OCI-LY7 (cell line): ENCODE data around the gene PTDSS2. TPM values are rescaled to one million over a fixed set of nuclear protein-coding genes. Genes with fewer than 3 reads are reported as not detected.

Source experiments
- BruUV-seq: library from RNA; stranded (reverse); fragments of 400-500 nt; replicated peaks from 2 replicates; lab custom pipeline; 2021; lab: Mats Ljungman, UMichigan
- CTCF ChIA-PET: fragments of 300-600 bp; sonication (Branson Sonifier 250); formaldehyde crosslinking; loops from one replicate; lab custom pipeline; 2022; ENCODE audit warnings: antibody characterized with exemption; ENCODE audit not compliant: unreplicated experiment; lab: Charles Lee
- POLR2A ChIA-PET: fragments of 300-600 bp; sonication (Branson Sonifier 250); formaldehyde crosslinking; loops from one replicate; lab custom pipeline; 2022; ENCODE audit warnings: antibody characterized with exemption; lab: Charles Lee
- DNase-seq: peaks from one replicate; pipeline ENCODE4 v3.0.0-alpha.2; 2015; ENCODE audit warnings: low spot score
- H2AFZ ChIP-seq: fragments of 200-600 bp; sonication (generic), shearing (Covaris generic); 2 replicates; pipeline ENCODE4 v1.6.1; 2014; ENCODE audit warnings: mild to moderate bottlenecking, antibody characterized with exemption, low read length, moderate library complexity
- H3K27ac ChIP-seq: fragments of 200-600 bp; sonication (generic); 2 replicates; pipeline ENCODE4 v1.5.1; 2014; ENCODE audit warnings: mixed run types, low read depth, mild to moderate bottlenecking, moderate library complexity, low read length, inconsistent platforms; ENCODE audit not compliant: poor library complexity, severe bottlenecking
- H3K36me3 ChIP-seq: fragments of 200-600 bp; sonication (generic); 2 replicates; pipeline ENCODE4 v1.6.1; 2014; ENCODE audit warnings: mild to moderate bottlenecking, antibody characterized with exemption, low read length, moderate library complexity, mixed read lengths; ENCODE audit not compliant: insufficient read depth
- H3K4me1 ChIP-seq: fragments of 200-600 bp; sonication (generic); 2 replicates; pipeline ENCODE4 v1.5.1; 2014; ENCODE audit warnings: mild to moderate bottlenecking, low read length; ENCODE audit not compliant: insufficient read depth, poor library complexity, severe bottlenecking
- H3K4me2 ChIP-seq: fragments of 200-600 bp; sonication (generic); 2 replicates; pipeline ENCODE4 v1.6.1; 2014; ENCODE audit warnings: mild to moderate bottlenecking, low read length
- H3K4me3 ChIP-seq: fragments of 200-600 bp; sonication (generic); 2 replicates; pipeline ENCODE4 v1.5.1; 2014; ENCODE audit warnings: mild to moderate bottlenecking, low read depth, low read length; ENCODE audit not compliant: poor library complexity, severe bottlenecking
- H3K79me2 ChIP-seq: fragments of 200-600 bp; sonication (generic); 2 replicates; pipeline ENCODE4 v1.6.1; 2016; ENCODE audit warnings: low read depth, mild to moderate bottlenecking, low read length, moderate library complexity, mixed read lengths; ENCODE audit not compliant: insufficient read depth
- H3K9me2 ChIP-seq: fragments of 200-600 bp; sonication (generic); 2 replicates; pipeline ENCODE4 v1.6.1; 2016; ENCODE audit warnings: mild to moderate bottlenecking, low read length, mixed read lengths; ENCODE audit not compliant: insufficient read depth
- H3K9me3 ChIP-seq: fragments of 200-600 bp; sonication (generic); 2 replicates; pipeline ENCODE4 v1.6.1; 2014; ENCODE audit warnings: mild to moderate bottlenecking, mixed run types, low read length, mixed read lengths
- H4K20me1 ChIP-seq: fragments of 200-600 bp; sonication (generic); 2 replicates; pipeline ENCODE4 v1.6.1; 2014; ENCODE audit warnings: mild to moderate bottlenecking, antibody characterized with exemption, low read length, moderate library complexity, mixed read lengths; ENCODE audit not compliant: insufficient read depth
- CTCF ChIP-seq: fragments of 200-600 bp; sonication (generic); conservative IDR thresholded peaks from 2 replicates; pipeline ENCODE4 v1.5.1; 2014; ENCODE audit warnings: mild to moderate bottlenecking, antibody characterized with exemption, low read length, moderate library complexity, mixed read lengths
- EZH2phosphoT487 ChIP-seq: fragments of 200-600 bp; sonication (generic); IDR thresholded peaks from 2 replicates; pipeline ENCODE4 v1.6.1; 2018; ENCODE audit warnings: low read depth, borderline replicate concordance, mild to moderate bottlenecking, mixed run types, antibody characterized with exemption, low read length, moderate library complexity, mixed read lengths
- intact Hi-C: fragments of 100-400 bp; cut with micrococcal nuclease; formaldehyde crosslinking; loops from one replicate; pipeline ENCODE4 v1.10.0; 2022; ENCODE audit not compliant: unreplicated experiment
- total RNA-seq, 2 experiments: library from RNA; depleted of rRNA in 1 of 2; stranded (reverse); fragments of >200 nt in 1 of 2; shearing (Covaris generic) in 1 of 2; gene quantifications; 2 replicates each; pipeline ENCODE4 v1.2.3, GENCODE V29; 2014 to 2022

PTDSS2 gene
- total RNA-seq, 2 experiments from 2014 or later, result 27.8 to 32.7 TPM

GRCh38 chr11:495537-495931, 45.5 kb downstream of the PTDSS2 start:
- no peak overlapping the region for H3K4me2 ChIP-seq
- no TSS peak for BruUV-seq
- no peak overlapping the region for H3K4me3 ChIP-seq
- CTCF ChIA-PET, result no interaction called here
- no peaks in the 10 kb centered on the region for H3K9me2 ChIP-seq
- no peak overlapping the region for H2AFZ ChIP-seq
- TF ChIP-seq EZH2phosphoT487 (no peak), CTCF (no peak)
- POLR2A ChIA-PET, result no interaction called here
- peaks cover 65% of the 10 kb centered on the region for H3K36me3 ChIP-seq
- H3K79me2 ChIP-seq, result no peaks in the 10 kb centered on the region
- no peaks in the 10 kb centered on the region for H3K9me3 ChIP-seq
- H3K4me1 ChIP-seq, result peaks cover 15% of the 10 kb centered on the region
- DNase-seq, result no peak
- intact Hi-C loops, result no loop called here
- no peaks in the 10 kb centered on the region for H4K20me1 ChIP-seq
- no peak overlapping the region for H3K27ac ChIP-seq

- Histone ChIP-seq H4K20me1 (no peaks in the 10 kb centered on the region), H3K4me3 (no peak overlapping the region), H3K36me3 (peaks cover 77% of the 10 kb centered on the region), H3K9me3 (no peaks in the 10 kb centered on the region), H2AFZ (no peak overlapping the region), H3K4me1 (peaks cover 14% of the 10 kb centered on the region), H3K4me2 (no peak overlapping the region), H3K27ac (no peak overlapping the region), H3K79me2 (no peaks in the 10 kb centered on the region), H3K9me2 (no peaks in the 10 kb centered on the region)
- BruUV-seq, result no TSS peak
- DNase-seq, result no peak
- CTCF ChIA-PET, result no interaction called here
- no peak for TF ChIP-seq CTCF
- TF ChIP-seq EZH2phosphoT487, result no peak
- POLR2A ChIA-PET, result no interaction called here
- intact Hi-C loops, result no loop called here
These were observed 46.9 kb downstream of the PTDSS2 start for GRCh38 chr11:496834-497564.

- no peaks in the 10 kb centered on the region for H3K9me2 ChIP-seq
- DNase-seq, result no peak
- no peak overlapping the region for H3K4me2 ChIP-seq
- TF ChIP-seq EZH2phosphoT487 (no peak), CTCF (no peak)
- no peaks in the 10 kb centered on the region for H4K20me1 ChIP-seq
- H3K4me1 ChIP-seq, result peaks cover 6% of the 10 kb centered on the region
- CTCF ChIA-PET, result no interaction called here
- H2AFZ ChIP-seq, result no peak overlapping the region
- BruUV-seq, result no TSS peak
- peaks cover 78% of the 10 kb centered on the region for H3K36me3 ChIP-seq
- intact Hi-C loops, result no loop called here
- H3K79me2 ChIP-seq, result no peaks in the 10 kb centered on the region
- no peak overlapping the region for H3K4me3 ChIP-seq
- H3K9me3 ChIP-seq, result no peaks in the 10 kb centered on the region
- POLR2A ChIA-PET, result no interaction called here
- no peak overlapping the region for H3K27ac ChIP-seq
These were observed 47.7 kb downstream of the PTDSS2 start for GRCh38 chr11:497565-498296.
